ENCODE data around the gene CD248.

DNA sequence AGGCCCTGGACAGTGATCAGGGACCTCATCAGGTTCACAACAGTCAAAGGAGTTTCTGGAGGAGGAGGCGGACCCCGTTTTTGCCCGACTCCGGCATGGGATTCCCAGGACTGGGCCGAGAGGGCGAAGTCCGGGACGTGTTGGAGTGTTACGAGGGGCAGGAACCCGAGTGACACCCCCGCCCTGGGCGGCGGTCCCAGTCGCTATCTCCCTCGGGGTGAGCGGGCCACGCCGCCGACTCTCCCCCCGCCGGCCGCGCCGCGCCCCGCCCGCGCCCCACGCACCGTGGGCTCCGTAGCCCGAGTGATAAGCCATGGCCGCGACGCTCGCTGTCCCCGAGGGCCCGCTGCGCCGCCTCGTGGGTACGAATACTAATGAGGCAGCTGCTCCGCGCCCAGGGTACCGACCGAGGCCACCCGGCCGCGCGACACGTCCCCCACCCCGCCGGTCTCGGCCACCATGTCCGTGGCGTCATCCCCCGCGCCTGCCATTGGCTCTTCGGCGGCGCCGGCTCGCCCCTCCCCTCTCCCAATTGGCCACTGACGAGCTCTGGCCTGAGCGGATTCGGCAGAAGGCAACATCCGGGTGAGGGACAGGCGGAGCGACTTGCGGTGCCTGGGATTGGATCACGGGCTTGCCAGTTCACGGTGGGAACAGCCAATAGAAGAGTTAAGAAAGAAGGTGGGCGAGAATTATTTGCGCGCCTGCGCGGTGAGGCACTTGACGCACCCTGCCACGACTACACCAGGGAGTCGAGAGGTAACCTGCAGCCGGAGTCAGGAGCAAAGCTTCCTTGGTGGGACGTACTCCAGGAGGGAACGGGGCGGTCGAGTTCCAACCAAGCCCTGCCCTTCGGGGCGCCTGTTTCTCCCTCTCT is 27.9 kb downstream of the CD248 start, which contains the start of gene YIF1A:
- TF ChIP-seq, protein P1, sequence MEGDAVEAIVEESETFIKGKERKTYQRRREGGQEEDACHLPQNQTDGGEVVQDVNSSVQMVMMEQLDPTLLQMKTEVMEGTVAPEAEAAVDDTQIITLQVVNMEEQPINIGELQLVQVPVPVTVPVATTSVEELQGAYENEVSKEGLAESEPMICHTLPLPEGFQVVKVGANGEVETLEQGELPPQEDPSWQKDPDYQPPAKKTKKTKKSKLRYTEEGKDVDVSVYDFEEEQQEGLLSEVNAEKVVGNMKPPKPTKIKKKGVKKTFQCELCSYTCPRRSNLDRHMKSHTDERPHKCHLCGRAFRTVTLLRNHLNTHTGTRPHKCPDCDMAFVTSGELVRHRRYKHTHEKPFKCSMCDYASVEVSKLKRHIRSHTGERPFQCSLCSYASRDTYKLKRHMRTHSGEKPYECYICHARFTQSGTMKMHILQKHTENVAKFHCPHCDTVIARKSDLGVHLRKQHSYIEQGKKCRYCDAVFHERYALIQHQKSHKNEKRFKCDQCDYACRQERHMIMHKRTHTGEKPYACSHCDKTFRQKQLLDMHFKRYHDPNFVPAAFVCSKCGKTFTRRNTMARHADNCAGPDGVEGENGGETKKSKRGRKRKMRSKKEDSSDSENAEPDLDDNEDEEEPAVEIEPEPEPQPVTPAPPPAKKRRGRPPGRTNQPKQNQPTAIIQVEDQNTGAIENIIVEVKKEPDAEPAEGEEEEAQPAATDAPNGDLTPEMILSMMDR (conservative IDR thresholded peaks at IDR 0.05), result no peak
- TF ChIP-seq EZH2 (IDR thresholded peaks at IDR 0.05; ENCODE audit: low read depth), result no peak
